ENCODE results near the gene LTO1. TPM values are rescaled to one million over a fixed set of nuclear protein-coding genes. Genes with fewer than 3 reads are reported as not detected.

Gene LTO1
- 7.0 and 19.9 TPM in 2 replicates for total RNA-seq

GRCh38 chr11:69674886-69675714 lies at the start of gene LTO1:
Gene LTO1 (minus strand): TSS chr11:69675353. CDS start chr11:69675239, 114 bp downstream.

GRCh38 chr11:69703768-69704507 lies 28.8 kb upstream of the LTO1 start, which contains the start of gene FGF19:
Gene FGF19 (minus strand): TSS chr11:69704022. CDS start chr11:69703876, 146 bp downstream.

GRCh38 chr11:69640995-69641581 lies 34.1 kb downstream of the LTO1 start, which contains the start of gene CCND1:
Gene CCND1 (plus strand): TSS chr11:69641156. CDS start chr11:69641314, 158 bp downstream.

Other genes starting within 250 kb of the LTO1 start
- gene LINC01488, start 193.7 kb downstream of the LTO1 start, total RNA-seq = not detected in 2 replicates
- gene CCND1, start 34.2 kb downstream of the LTO1 start, total RNA-seq = 69.3 and 72.6 TPM in 2 replicates
- not detected in 2 replicates for gene FGF19, start 28.7 kb upstream of the LTO1 start, total RNA-seq
- not detected in 2 replicates for gene FGF4, start 100.0 kb upstream of the LTO1 start, total RNA-seq
- not detected in 2 replicates for gene FGF3, start 144.1 kb upstream of the LTO1 start, total RNA-seq

All from cardiac atrium fibroblast (primary cell).